Measurements from ENCODE around the gene PIK3R6.

Gene PIK3R6
- long read RNA-seq, transcript PIK3R6-204 (20 exons, 3,041 nt) = major isoform, 19 of 40 reads
- long read RNA-seq, partial matches to known transcripts = 3 of 40 reads
- long read RNA-seq, other reads (novel, unspliced or antisense) = 18 of 40 reads

- TF ChIP-seq, protein P1, sequence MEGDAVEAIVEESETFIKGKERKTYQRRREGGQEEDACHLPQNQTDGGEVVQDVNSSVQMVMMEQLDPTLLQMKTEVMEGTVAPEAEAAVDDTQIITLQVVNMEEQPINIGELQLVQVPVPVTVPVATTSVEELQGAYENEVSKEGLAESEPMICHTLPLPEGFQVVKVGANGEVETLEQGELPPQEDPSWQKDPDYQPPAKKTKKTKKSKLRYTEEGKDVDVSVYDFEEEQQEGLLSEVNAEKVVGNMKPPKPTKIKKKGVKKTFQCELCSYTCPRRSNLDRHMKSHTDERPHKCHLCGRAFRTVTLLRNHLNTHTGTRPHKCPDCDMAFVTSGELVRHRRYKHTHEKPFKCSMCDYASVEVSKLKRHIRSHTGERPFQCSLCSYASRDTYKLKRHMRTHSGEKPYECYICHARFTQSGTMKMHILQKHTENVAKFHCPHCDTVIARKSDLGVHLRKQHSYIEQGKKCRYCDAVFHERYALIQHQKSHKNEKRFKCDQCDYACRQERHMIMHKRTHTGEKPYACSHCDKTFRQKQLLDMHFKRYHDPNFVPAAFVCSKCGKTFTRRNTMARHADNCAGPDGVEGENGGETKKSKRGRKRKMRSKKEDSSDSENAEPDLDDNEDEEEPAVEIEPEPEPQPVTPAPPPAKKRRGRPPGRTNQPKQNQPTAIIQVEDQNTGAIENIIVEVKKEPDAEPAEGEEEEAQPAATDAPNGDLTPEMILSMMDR (IDR thresholded peaks at IDR 0.05; ENCODE audit: insufficient read depth, low read length) = no peak
- no peak for TF ChIP-seq SPI1 (IDR thresholded peaks at IDR 0.05; ENCODE audit: borderline replicate concordance, low read depth)
- no peak for TF ChIP-seq POLR2AphosphoS5 (IDR thresholded peaks at IDR 0.05; ENCODE audit: low read depth)
- no peak for TF ChIP-seq GABPA (IDR thresholded peaks at IDR 0.05; ENCODE audit: low read depth)
- TF ChIP-seq, protein P2, sequence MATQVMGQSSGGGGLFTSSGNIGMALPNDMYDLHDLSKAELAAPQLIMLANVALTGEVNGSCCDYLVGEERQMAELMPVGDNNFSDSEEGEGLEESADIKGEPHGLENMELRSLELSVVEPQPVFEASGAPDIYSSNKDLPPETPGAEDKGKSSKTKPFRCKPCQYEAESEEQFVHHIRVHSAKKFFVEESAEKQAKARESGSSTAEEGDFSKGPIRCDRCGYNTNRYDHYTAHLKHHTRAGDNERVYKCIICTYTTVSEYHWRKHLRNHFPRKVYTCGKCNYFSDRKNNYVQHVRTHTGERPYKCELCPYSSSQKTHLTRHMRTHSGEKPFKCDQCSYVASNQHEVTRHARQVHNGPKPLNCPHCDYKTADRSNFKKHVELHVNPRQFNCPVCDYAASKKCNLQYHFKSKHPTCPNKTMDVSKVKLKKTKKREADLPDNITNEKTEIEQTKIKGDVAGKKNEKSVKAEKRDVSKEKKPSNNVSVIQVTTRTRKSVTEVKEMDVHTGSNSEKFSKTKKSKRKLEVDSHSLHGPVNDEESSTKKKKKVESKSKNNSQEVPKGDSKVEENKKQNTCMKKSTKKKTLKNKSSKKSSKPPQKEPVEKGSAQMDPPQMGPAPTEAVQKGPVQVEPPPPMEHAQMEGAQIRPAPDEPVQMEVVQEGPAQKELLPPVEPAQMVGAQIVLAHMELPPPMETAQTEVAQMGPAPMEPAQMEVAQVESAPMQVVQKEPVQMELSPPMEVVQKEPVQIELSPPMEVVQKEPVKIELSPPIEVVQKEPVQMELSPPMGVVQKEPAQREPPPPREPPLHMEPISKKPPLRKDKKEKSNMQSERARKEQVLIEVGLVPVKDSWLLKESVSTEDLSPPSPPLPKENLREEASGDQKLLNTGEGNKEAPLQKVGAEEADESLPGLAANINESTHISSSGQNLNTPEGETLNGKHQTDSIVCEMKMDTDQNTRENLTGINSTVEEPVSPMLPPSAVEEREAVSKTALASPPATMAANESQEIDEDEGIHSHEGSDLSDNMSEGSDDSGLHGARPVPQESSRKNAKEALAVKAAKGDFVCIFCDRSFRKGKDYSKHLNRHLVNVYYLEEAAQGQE (IDR thresholded peaks at IDR 0.05; ENCODE audit: insufficient replicate concordance, low read depth) = no peak
- Histone ChIP-seq H3K4me3 (replicated peaks; ENCODE audit: insufficient read depth, low read length) (peak within 1 kb of the TSS; percentile 20; the same call in 1 of the 2 replicates), H3K27me3 (ENCODE audit: insufficient read depth, poor library complexity, severe bottlenecking) (no peaks in the 10 kb centered on the region), H3K27ac (replicated peaks) (0 out of 2 replicates have a peak within 1 kb of the TSS, but pooled peaks have one; percentile 32)
- DNase-seq (ENCODE audit: low read depth in 1 of 2, low spot score in 1 of 2) = no peak
Observed at GRCh38 chr17:8867361-8867981, at the start of gene PIK3R6. TSS of gene PIK3R6 (minus strand) at chr17:8867674. CDS start at chr17:8849794, 17,880 bp downstream.

DNA sequence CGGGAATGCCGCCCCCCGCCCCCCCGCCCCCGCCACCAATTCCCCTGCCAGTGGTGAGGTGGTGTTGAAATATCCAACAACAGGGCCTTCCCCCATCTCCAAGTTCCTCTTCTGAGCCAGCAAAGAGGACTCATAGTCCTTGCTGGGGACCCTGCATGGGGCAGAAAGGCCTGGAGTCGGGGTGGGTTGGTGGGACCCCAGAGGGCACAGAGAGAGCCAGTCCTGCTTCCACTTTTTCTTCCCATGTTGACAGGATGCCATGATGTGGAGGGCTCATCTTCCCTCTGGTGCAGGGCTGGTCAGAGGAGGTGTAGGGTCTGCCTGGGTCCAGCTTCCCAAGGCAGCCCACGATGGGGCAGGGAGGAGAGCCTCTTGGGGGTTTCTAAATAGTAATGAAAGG, 49.0 kb upstream of the PIK3R6 start:
- peak; percentile 35 to 61 for DNase-seq (ENCODE audit: low read depth in 1 of 2, low spot score in 1 of 2)
- Histone ChIP-seq H3K27ac (replicated peaks) (peak overlapping the region; percentile 65), H3K4me3 (replicated peaks; ENCODE audit: insufficient read depth, low read length) (no peak overlapping the region), H3K27me3 (ENCODE audit: insufficient read depth, poor library complexity, severe bottlenecking) (no peaks in the 10 kb centered on the region)
- no peak for TF ChIP-seq GABPA (IDR thresholded peaks at IDR 0.05; ENCODE audit: low read depth)
- TF ChIP-seq POLR2AphosphoS5 (IDR thresholded peaks at IDR 0.05; ENCODE audit: low read depth) = no peak
- TF ChIP-seq, protein P2 (IDR thresholded peaks at IDR 0.05; ENCODE audit: insufficient replicate concordance, low read depth) = no peak
- TF ChIP-seq, protein P1 (IDR thresholded peaks at IDR 0.05; ENCODE audit: insufficient read depth, low read length) = no peak
- no peak; the same call in 1 of the 2 replicates for TF ChIP-seq SPI1 (IDR thresholded peaks at IDR 0.05; ENCODE audit: borderline replicate concordance, low read depth)

- TF ChIP-seq, protein P1 (IDR thresholded peaks at IDR 0.05; ENCODE audit: insufficient read depth, low read length) = no peak
- no peak for TF ChIP-seq SPI1 (IDR thresholded peaks at IDR 0.05; ENCODE audit: borderline replicate concordance, low read depth)
- TF ChIP-seq, protein P2 (IDR thresholded peaks at IDR 0.05; ENCODE audit: insufficient replicate concordance, low read depth) = no peak
- TF ChIP-seq GABPA (IDR thresholded peaks at IDR 0.05; ENCODE audit: low read depth) = no peak
- no peak for TF ChIP-seq POLR2AphosphoS5 (IDR thresholded peaks at IDR 0.05; ENCODE audit: low read depth)
Observed at GRCh38 chr17:8914554-8914953, 47.1 kb upstream of the PIK3R6 start.

More at GRCh38 chr17:8914554-8914953, 47.1 kb upstream of the PIK3R6 start:
- H3K4me3 ChIP-seq (replicated peaks; ENCODE audit: insufficient read depth, low read length) = no peak overlapping the region
- no peak overlapping the region for H3K27ac ChIP-seq (replicated peaks)
- DNase-seq (ENCODE audit: low read depth in 1 of 2, low spot score in 1 of 2) = no peak
- no peaks in the 10 kb centered on the region for H3K27me3 ChIP-seq (ENCODE audit: insufficient read depth, poor library complexity, severe bottlenecking)

All from HL-60 (cell line).